Smooth muscle cell (in vitro differentiated cells): ENCODE data around the gene TFAP2B. TPM values are rescaled to one million over a fixed set of nuclear protein-coding genes. Genes with fewer than 3 reads are reported as not detected.

Experiments used
- DNase-seq: peaks from one replicate; lab custom pipeline; 2025; ENCODE audit not compliant: unreplicated experiment; lab: John Stamatoyannopoulos, UW
- H2AFZ ChIP-seq: fragments of 200-600 bp; sonication (generic); 2 replicates; pipeline ENCODE4 v1.6.0; 2016; ENCODE audit warnings: antibody characterized with exemption, low read depth, mild to moderate bottlenecking
- H3F3A ChIP-seq: fragments of 200-600 bp; sonication (generic); 2 replicates; pipeline ENCODE4 v1.6.0; 2017; ENCODE audit warnings: antibody characterized with exemption, low read depth
- H3K27ac ChIP-seq: fragments of 200-600 bp; sonication (generic); 2 replicates; pipeline ENCODE4 v1.5.1; 2016; ENCODE audit warnings: low read depth, mild to moderate bottlenecking
- H3K27me3 ChIP-seq: fragments of 200-600 bp; sonication (generic); 2 replicates; pipeline ENCODE4 v1.6.1; 2016; ENCODE audit warnings: low read depth, mild to moderate bottlenecking
- H3K36me3 ChIP-seq: fragments of 200-600 bp; sonication (generic); 2 replicates; pipeline ENCODE4 v1.5.1; 2016; ENCODE audit warnings: low read depth
- H3K4me1 ChIP-seq: fragments of 200-600 bp; sonication (generic); 2 replicates; pipeline ENCODE4 v1.5.1; 2016; ENCODE audit warnings: low read depth
- H3K4me2 ChIP-seq: fragments of 200-600 bp; sonication (generic); 2 replicates; pipeline ENCODE4 v1.6.0; 2016; ENCODE audit warnings: mild to moderate bottlenecking
- H3K4me3 ChIP-seq: fragments of 200-600 bp; sonication (generic); 2 replicates; pipeline ENCODE4 v1.5.1; 2016; ENCODE audit warnings: mild to moderate bottlenecking
- H3K79me2 ChIP-seq: fragments of 200-600 bp; sonication (generic); 2 replicates; pipeline ENCODE4 v1.6.0; 2016; ENCODE audit warnings: low read depth, mild to moderate bottlenecking
- H3K9ac ChIP-seq: fragments of 200-600 bp; sonication (generic); 2 replicates; pipeline ENCODE4 v1.6.0; 2016; ENCODE audit warnings: low read depth
- H3K9me3 ChIP-seq: fragments of 200-600 bp; sonication (generic); replicated peaks from 2 replicates; pipeline ENCODE4 v1.5.1; 2016; ENCODE audit warnings: low read depth
- H4K20me1 ChIP-seq: fragments of 200-600 bp; sonication (generic); 2 replicates; pipeline ENCODE4 v1.6.0; 2016; ENCODE audit warnings: low read depth
- CTCF ChIP-seq: fragments of 200-600 bp; sonication (generic); IDR thresholded peaks from 2 replicates; pipeline ENCODE4 v1.5.1; 2017; ENCODE audit warnings: borderline replicate concordance, mild to moderate bottlenecking, antibody characterized with exemption; ENCODE audit not compliant: insufficient read depth, poor library complexity, severe bottlenecking
- WGBS: methylation state at CpG from one replicate; pipeline ENCODE4 v1.1.7; 2016; ENCODE audit warnings: low lambda C conversion rate; 5-methylcytosine and 5-hydroxymethylcytosine counted together
- polyA plus RNA-seq: library from polyadenylated mRNA; unstranded; fragments of >200 nt; fragmentation: Nextera tagmentation; extraction: Ambion mirVana; gene quantifications from 2 replicates; pipeline ENCODE4 v1.2.1, GENCODE V29; 2016
- total RNA-seq: library from RNA; depleted of rRNA; stranded (reverse); fragments of >200 nt; gene quantifications from 2 replicates; pipeline ENCODE4 v1.2.3, GENCODE V29; 2014

Gene TFAP2B
- not detected in 2 replicates for total RNA-seq
- polyA plus RNA-seq, result not detected in 2 replicates

GRCh38 chr6:50818673-50819072, at the start of gene TFAP2B:
Gene TFAP2B (plus strand): TSS chr6:50818871. CDS start chr6:50818892, 21 bp downstream.
- H3K27ac ChIP-seq, result no peak within 1 kb of the TSS
- H3K4me3 ChIP-seq, result peak within 1 kb of the TSS; percentile 41
- H3F3A ChIP-seq, result no peaks in the 10 kb centered on the region
- H3K79me2 ChIP-seq, result no peaks in the 10 kb centered on the region
- DNase-seq, result no peak
- no peak within 1 kb of the TSS for H3K9ac ChIP-seq
- WGBS, result 15% methylated on average over 7 of the region's 7 CpGs
- no peak for TF ChIP-seq CTCF
- H3K4me1 ChIP-seq, result peaks cover 4% of the 10 kb centered on the region
- H2AFZ ChIP-seq, result no peak within 1 kb of the TSS
- H3K27me3 ChIP-seq, result peaks cover 91% of the 10 kb centered on the region
- H3K9me3 ChIP-seq, result no peaks in the 10 kb centered on the region
- H3K4me2 ChIP-seq, result peak within 1 kb of the TSS; percentile 86
- H4K20me1 ChIP-seq, result no peaks in the 10 kb centered on the region
- H3K36me3 ChIP-seq, result no peaks in the 10 kb centered on the region

- no peak overlapping the region for H3K27ac ChIP-seq
- H3K4me3 ChIP-seq, result no peak overlapping the region
- no peaks in the 10 kb centered on the region for H3F3A ChIP-seq
- H3K9ac ChIP-seq, result no peak overlapping the region
- no peak overlapping the region for H2AFZ ChIP-seq
- DNase-seq, result no peak
- H3K27me3 ChIP-seq, result no peaks in the 10 kb centered on the region
- no peaks in the 10 kb centered on the region for H3K9me3 ChIP-seq
- no peaks in the 10 kb centered on the region for H3K79me2 ChIP-seq
- no peak for TF ChIP-seq CTCF
- H3K4me2 ChIP-seq, result no peak overlapping the region
- H4K20me1 ChIP-seq, result no peaks in the 10 kb centered on the region
- no peaks in the 10 kb centered on the region for H3K4me1 ChIP-seq
- no peaks in the 10 kb centered on the region for H3K36me3 ChIP-seq
Observed at GRCh38 chr6:50778696-50779095, 40.0 kb upstream of the TFAP2B start.

- Histone ChIP-seq H2AFZ (no peak overlapping the region), H3K4me1 (no peaks in the 10 kb centered on the region), H3K36me3 (no peaks in the 10 kb centered on the region), H3K4me2 (no peak overlapping the region), H3K9ac (no peak overlapping the region), H3F3A (no peaks in the 10 kb centered on the region), H3K27ac (no peak overlapping the region), H4K20me1 (no peaks in the 10 kb centered on the region), H3K79me2 (no peaks in the 10 kb centered on the region), H3K9me3 (no peaks in the 10 kb centered on the region), H3K4me3 (no peak overlapping the region), H3K27me3 (no peaks in the 10 kb centered on the region)
- TF ChIP-seq CTCF, result no peak
- no peak for DNase-seq
- WGBS, result 96% methylated on average over 5 of the region's 5 CpGs
Observed at GRCh38 chr6:50780382-50780781, 38.3 kb upstream of the TFAP2B start.

GRCh38 chr6:50785921-50786320, 32.8 kb upstream of the TFAP2B start:
- Histone ChIP-seq H3K27me3 (no peaks in the 10 kb centered on the region), H3K79me2 (no peaks in the 10 kb centered on the region), H3K9ac (no peak overlapping the region), H4K20me1 (no peaks in the 10 kb centered on the region), H3F3A (no peaks in the 10 kb centered on the region), H3K4me1 (no peaks in the 10 kb centered on the region), H3K36me3 (no peaks in the 10 kb centered on the region), H3K4me3 (no peak overlapping the region), H3K9me3 (no peaks in the 10 kb centered on the region), H3K27ac (peak overlapping the region; percentile 65), H2AFZ (no peak overlapping the region), H3K4me2 (no peak overlapping the region)
- WGBS, result 39% methylated on average over 1 of the region's 1 CpG
- DNase-seq, result no peak
- no peak for TF ChIP-seq CTCF
